ENCODE measurements around the gene RIPOR1.

The RIPOR1 gene

GRCh38 chr16:67539271-67539670 lies 10.6 kb downstream of the RIPOR1 start:
- DNase-seq = no peak

- DNase-seq = no peak
Observed at GRCh38 chr16:67539691-67540635, 11.3 kb downstream of the RIPOR1 start.

DNA sequence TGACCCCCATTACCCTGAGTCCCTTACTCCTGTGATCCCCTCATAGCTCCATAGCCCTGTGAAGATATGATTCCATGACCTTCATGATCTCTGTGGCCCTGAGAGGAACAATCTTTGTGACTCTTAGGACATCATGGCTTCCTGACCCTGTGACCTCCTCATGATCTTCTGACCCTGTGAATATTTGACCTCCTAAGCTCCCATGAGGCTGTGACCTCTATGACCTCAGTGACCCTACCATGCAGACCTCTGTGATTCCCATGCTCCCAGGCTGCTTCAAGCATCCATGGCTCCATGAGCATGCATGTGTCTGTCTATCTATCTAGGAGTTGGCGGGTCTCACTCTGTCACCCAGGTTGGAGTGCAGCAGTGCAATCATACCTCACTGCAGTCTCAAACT lies 12.1 kb downstream of the RIPOR1 start:
- no peak for DNase-seq

GRCh38 chr16:67541391-67542263 lies 13.0 kb downstream of the RIPOR1 start:
- DNase-seq = no peak

GRCh38 chr16:67542464-67542863 lies 13.8 kb downstream of the RIPOR1 start:
- peak; percentile 67 for DNase-seq

- no peak for DNase-seq
Observed at GRCh38 chr16:67543036-67543435, 14.4 kb downstream of the RIPOR1 start.

GRCh38 chr16:67543582-67543981 lies 15.0 kb downstream of the RIPOR1 start:
- DNase-seq = no peak

DNA sequence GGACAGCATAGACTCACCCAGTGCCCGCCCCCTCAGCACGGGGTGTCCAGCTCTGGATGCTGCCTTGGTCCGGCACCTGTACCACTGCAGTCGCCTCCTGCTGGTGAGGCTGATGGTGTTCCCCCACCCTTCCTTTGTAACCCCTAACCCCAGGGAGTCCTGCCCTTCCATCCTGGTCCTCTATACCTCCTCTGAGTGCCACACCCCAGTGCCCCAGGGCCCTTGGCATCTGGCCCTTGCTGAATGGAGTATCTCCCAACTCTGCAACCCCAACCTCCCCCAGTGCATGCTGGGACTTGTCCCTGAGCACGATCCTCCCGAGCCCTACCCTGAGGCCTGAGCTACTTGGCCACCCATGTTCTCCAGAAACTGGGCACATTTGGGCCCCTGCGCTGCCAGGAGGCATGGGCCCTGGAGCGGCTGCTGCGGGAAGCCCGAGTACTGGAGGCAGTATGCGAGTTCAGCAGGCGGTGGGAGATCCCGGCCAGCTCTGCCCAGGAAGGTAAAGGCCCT lies 15.8 kb downstream of the RIPOR1 start:
- DNase-seq = no peak

- no peak for DNase-seq
Observed at GRCh38 chr16:67544844-67545664, 16.4 kb downstream of the RIPOR1 start.

DNA sequence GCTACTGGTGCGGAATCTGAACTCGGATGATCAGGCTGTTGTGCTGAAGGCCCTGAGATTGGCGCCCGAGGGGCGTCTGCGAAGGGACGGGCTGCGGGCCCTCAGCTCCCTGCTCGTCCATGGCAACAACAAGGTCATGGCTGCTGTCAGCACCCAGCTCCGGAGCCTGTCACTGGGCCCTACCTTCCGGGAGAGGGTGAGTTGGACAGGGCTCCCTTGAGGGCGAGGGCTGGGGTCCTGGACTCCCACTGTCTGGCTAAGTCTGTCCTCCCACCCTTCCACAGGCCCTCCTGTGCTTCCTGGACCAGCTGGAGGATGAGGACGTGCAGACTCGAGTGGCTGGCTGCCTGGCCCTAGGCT lies 17.0 kb downstream of the RIPOR1 start:
- DNase-seq = no peak

DNA sequence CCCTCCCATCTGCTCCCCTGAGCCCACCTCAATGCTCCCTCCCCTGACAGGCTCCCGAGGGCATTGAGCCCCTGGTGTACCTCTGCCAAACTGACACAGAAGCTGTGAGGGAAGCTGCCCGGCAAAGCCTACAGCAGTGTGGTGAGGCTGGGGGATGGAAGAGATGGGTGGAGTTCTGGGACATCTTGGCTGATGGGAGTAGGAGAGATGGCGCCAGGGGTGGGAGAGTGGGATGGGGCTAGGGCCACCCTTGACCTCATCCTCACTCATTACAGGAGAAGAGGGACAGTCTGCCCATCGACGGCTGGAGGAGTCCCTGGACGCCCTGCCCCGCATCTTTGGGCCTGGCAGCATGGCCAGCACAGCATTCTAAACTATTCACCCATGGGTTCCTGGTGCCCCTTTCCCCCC lies 17.5 kb downstream of the RIPOR1 start:
- no peak for DNase-seq

- DNase-seq = peak; percentile 78
Observed at GRCh38 chr16:67546761-67547422, 18.3 kb downstream of the RIPOR1 start.

- DNase-seq = peak; percentile 59
Observed at GRCh38 chr16:67547423-67548264, 19.0 kb downstream of the RIPOR1 start.

- DNase-seq = no peak
Observed at GRCh38 chr16:67548265-67549126, 19.9 kb downstream of the RIPOR1 start.

DNA sequence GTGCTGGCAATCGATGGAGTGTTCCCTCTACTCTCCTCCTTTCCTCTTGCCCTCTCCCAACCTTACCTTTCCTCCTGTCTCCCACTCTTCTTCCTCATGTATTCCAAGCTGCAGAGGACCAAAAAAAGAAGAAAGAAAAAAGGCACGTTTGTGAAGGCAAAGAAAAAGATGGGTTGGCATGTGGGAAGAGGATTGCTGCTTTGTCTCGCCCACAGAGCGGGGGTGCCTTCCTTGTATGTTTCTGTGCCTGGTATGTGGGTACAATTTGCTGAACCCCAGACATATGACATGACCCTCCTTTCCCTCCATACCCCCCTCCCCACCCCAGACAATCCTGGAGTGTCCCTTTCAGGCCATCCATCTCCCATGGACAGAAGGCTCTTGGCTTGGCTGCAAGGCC lies 20.6 kb downstream of the RIPOR1 start:
- no peak for DNase-seq

DNA sequence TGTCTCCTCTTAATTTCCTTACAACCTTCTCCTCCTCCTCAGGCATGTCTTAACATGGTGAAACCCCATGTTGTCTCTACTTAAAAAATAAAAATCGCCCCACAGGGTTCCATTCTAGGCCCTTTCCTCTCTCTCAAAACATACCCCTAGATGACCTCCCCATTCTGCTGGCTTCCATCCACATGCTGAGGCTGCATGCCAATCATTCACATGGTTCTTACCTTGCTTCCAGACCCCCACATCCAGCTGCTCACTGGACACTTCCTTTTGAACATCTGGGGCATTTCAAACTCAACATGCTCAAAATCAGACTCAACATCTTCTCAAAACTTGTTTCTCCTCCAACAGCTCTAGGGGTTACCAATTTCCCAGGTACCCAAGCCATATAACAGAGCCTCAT lies 21.3 kb downstream of the RIPOR1 start:
- no peak for DNase-seq

DNA sequence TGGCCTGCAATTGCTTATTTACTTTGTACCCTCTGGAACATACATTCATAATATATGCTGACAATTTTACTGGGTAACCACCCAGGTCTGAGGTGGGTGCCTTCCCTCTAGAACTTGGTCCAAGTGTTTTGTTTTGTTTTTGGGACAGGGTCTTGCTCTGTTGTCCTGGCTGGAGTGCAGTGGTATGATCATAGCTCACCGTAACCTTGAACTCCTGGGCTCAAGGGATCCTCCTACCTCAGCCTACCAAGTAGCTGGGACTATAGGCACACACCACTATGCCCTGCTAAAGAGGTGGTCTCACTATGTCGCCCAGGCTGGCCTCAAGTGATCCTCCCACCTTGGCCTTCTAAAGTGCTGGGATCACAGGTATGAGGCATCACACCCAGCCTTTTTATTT lies 22.5 kb downstream of the RIPOR1 start:
- DNase-seq = no peak

DNA sequence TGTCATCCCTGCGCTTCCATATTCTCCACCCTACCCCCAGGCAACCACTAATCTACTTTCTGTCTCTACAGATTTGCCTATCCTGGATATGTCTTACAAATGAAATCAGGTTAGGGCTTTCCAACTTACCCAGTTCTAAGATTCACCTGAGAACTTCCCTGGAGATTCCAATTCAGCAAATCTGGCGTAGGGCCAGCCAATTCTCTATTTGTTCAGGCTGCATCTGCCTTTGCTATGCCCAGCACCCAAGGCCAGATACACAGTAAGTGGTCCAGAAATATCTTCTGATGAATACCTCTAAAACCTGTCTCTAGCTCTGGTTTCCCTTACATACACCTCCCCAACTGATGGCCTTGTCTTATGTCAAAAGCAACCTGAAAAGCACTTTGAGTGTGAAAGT lies 23.3 kb downstream of the RIPOR1 start:
- DNase-seq = no peak

DNA sequence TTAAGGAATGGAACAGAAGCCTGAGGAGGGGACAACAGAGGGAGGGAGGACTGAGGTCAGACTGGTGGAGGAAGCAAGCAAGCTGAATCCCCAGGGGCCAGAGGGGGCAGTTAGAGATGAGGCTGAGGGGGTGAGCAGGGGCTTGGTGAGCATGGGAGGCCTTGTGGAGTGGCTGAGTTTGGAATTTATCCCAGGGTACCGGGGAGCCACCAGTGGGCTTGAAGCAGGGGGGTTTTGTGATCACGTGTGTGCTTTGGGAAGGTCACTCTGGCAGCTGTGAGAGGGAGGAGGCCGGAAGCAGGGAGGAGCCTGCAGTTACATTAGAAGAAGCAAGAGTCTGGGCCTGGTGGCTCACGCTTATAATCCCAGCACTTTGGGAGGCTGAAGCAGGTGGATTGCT lies 23.8 kb downstream of the RIPOR1 start:
- DNase-seq = no peak

DNA sequence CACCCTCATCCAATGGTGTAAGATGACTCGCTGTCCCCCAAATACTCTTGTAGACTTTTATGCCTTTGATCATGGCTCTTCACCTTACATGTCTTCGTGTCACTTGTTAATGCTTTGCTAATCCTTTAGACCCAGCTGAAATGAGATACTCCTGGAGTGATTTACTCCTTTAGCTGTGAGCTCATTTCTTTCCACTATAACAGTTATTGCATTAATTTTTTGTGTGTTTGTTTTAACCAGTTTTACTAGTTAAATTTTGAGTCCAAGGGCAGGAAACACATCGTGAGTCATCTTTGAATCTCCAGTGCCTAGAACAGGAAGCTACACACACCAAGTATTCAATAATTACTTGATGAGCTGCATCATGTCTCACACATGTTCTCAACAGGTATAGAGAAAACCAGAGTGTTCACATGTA lies 27.2 kb downstream of the RIPOR1 start:
- no peak for DNase-seq
